ENCODE measurements around the gene SLC41A2.

- TF ChIP-seq SUZ12 (IDR thresholded peaks at IDR 0.05; ENCODE audit: extremely low read depth, insufficient read depth, insufficient read length) (no peak), YY1 (IDR thresholded peaks at IDR 0.05; ENCODE audit: insufficient read depth, insufficient read length) (no peak)
Measured at GRCh38 chr12:104973250-104973649, 15.2 kb upstream of the SLC41A2 start.

Measured in NT2/D1 (cell line).